SIG-M5 treated with dmso at 0.1 percent for 504 hours (cell line): ENCODE measurements around the gene CPB2.
A peak's percentile ranks its signal among the peaks of the same experiment; 100 is the strongest.

ENCODE experiments used
- DNase-seq: peaks from one replicate; lab custom pipeline; 2025; ENCODE audit not compliant: unreplicated experiment; lab: John Stamatoyannopoulos, UW

The CPB2 gene, protein sequence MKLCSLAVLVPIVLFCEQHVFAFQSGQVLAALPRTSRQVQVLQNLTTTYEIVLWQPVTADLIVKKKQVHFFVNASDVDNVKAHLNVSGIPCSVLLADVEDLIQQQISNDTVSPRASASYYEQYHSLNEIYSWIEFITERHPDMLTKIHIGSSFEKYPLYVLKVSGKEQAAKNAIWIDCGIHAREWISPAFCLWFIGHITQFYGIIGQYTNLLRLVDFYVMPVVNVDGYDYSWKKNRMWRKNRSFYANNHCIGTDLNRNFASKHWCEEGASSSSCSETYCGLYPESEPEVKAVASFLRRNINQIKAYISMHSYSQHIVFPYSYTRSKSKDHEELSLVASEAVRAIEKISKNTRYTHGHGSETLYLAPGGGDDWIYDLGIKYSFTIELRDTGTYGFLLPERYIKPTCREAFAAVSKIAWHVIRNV

DNA sequence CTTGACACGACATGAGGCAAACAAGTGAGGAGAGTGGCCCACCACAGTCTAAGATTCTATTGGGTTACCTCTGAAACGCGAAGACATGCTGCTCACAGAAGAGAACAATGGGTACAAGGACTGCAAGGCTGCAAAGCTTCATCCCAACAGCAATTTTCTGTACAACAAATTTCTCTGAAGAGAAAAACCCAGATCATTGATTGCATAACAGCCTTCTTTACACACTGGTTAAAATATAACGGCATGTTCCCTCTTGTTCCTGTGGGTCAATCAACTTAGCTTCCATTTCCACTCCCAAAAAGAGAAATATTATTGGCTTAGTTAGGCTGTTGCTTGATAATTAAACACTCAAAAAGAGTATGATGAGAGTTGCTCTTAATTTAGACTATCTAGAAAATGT, at the start of gene CPB2:
CPB2 (minus strand) TSS at position 166 of the 400 bp plus-strand sequence; CDS start at position 142, 24 bp downstream.
- no peak for DNase-seq

- no peak for DNase-seq
These were observed 49.4 kb upstream of the CPB2 start for GRCh38 chr13:46154136-46154801.

GRCh38 chr13:46152627-46153328, 47.9 kb upstream of the CPB2 start:
- DNase-seq = no peak

DNA sequence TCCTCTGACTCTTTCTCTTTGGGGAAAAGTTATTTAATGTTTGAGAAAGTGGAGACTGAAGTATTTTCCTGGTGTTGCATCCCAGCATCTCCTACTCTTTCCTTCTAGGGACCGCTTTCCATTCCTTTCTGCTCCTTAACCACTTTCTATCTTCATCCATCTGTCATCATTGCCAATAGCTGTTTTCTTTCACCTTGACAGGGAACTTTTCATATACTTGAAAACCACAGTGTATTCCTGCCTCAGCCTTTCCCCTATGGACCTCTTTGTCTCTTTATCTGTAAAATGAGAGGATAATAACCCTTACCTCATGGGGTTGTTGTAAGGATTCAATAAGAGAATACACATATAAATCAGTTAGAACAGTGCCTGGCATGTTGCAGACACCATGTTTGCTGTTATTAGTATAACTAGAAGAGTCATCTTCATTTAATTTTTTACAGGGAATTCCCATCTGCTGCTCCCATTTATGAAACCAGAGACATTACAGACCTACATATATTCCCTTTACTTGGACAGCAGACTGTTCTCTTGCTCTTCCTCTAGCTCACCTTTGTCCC, 45.4 kb upstream of the CPB2 start:
- DNase-seq = no peak

DNA sequence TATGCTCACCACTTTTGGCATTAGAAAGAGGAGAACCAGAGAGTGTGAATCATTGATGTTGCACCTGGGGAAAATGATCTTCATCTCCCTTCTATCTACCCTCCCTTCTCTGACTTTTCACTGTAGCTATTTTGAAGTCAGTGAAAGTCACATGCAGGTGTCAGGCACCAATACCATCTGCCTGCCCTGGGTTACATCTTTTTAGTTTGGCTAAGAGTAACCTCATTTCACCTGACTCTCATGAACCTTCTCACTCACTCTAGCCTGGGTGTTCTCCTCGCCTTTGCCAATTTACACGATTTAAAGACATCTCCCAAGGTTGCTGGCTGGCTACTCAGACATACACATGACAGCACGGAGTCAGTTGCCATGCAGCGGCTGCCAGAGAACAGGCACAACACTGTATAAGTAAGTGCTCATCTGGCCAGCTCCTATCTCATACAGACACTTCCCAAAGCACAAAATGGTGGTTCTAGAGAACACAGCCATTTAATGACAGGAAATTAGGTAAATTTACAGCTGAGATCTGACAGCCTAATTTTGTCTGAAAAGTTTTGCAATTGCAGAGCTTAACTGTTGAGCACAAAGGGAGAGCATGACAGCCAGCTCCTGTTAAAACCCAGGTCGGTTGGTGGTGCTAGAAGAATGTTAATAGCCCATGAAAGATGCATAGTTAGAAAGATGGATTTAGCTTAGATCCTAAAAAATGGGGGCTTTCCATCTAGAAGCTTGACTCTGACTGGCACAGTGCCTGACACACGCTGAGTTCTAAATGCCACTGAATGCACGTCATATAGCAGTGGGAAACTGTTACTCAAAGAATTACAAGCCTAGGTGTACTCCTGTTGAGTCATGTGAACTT, 44.7 kb upstream of the CPB2 start:
- no peak for DNase-seq

- DNase-seq = no peak
These were observed 42.1 kb upstream of the CPB2 start for GRCh38 chr13:46146898-46147297.

DNA sequence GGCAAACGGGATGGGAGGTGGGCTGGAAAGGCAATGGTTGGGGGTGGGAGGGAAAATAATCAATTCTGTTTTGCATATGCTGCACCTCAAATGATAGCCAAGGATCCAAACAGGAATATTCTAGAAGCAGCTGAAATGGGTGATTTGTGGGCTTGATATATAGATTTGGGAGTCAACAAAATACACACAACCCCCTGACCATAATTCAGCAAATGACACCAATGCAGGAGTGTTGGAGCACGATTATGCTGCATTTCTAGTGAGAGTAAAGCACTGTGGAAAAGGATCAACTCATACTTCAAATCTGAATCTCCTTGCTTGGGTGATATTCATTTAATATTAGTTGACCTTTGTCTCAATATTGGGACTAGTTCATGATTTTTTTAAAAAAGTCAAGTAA, 41.1 kb upstream of the CPB2 start:
- no peak for DNase-seq

GRCh38 chr13:46145135-46145534, 40.3 kb upstream of the CPB2 start:
- no peak for DNase-seq

- no peak for DNase-seq
These were observed 38.4 kb upstream of the CPB2 start for GRCh38 chr13:46143184-46143701.

- no peak for DNase-seq
These were observed 37.9 kb upstream of the CPB2 start for GRCh38 chr13:46142776-46143175.

DNA sequence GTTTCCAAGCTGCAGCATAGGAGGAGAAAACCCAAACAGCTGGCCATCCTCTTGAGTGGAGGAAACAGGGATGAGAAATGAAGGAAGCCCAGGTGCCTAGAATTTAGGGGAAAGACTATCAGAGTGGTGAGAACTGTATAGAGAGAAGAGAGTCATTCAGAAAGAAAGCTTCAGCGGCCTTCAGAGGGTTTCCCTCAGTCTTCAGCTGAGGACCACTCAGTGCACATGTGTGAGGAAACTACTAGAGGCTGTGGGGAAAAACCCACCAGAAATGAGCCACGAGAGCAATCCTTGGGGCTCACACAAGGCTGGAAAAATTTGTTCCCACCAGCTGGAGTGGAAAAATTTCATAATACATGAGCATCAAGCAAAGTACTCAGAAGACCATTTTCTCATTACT, 35.2 kb upstream of the CPB2 start:
- DNase-seq = no peak

DNA sequence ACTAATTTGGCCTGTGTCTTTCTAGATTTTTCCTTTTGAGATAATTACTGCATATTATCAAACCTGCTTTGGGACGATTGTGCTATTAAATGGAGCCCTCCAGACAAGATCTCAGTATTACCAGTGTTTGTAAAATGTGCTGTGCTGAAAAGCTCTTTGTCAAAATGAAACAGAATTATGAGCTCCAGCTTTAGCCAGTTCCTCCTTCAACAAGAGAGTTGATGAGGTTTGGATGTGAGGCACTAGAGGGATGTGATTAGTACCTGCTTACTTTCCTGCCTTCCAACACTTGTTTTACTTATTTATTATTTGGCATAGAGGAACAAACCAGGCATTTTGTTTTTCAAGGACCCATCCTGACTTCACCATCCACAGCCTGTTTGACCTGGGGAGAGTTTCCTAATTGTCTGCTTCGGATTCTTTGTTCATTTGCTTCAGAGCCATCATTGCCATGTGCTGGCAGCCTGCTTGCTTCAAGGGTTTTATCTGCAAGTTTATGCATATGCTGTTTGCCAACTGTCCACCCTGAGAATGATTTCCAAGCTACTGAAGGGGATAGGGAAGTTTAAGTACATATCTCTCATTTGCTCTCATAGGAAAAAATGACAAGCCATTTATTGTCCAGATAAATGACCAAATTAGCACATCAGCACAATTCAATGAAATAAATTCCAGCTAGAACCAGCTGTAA, 32.9 kb upstream of the CPB2 start:
- DNase-seq = no peak

DNA sequence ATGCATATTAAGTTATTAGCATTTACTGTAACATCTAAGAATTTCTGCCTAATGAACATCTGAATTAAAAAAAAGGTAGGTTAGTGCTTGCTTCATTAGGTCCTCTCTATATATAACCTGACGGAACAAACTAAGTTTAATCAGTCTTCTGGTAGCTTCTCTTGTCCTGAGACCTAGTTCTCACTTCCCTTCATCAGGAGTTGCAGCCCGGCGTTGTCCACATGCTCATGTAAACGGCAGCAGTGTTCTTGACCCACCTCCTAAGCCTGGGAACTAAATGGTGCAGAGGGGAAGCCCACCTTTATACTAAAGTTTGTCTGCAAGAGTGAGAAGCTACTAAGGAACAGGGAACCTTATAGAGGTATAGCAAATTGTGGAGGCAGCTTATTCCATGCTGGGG, 31.9 kb upstream of the CPB2 start:
- DNase-seq = no peak

DNA sequence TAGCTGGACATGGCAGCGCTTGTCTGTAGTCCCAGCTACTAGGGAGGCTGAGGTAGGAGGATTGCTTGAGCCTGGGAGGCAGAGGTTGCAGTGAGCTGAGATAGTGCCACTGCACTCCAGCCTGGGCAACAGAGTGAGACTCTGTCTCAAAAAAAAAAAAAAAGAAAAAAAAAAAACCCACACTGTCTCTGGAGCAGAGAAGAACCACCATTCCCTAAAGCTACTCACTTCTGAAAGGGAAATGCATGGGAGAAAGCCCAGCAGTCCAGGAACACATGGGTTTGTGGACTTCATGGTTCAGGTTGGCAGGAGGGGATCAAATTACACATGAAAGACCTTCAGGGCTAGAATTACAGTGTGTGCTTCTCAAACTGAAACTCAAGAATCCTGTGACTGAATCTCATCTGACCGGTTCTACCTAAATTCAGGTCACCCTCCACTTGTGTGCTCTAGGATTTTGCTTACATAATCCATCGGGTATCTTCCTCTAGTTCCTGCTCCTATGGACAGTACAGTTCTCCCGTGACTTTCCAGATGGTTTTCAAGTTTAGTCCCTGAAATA, 30.2 kb upstream of the CPB2 start:
- DNase-seq = peak; percentile 83

- DNase-seq = no peak
These were observed 29.7 kb upstream of the CPB2 start for GRCh38 chr13:46134494-46134893.

GRCh38 chr13:46132109-46132508, 27.3 kb upstream of the CPB2 start:
- no peak for DNase-seq

GRCh38 chr13:46131705-46132104, 26.9 kb upstream of the CPB2 start:
- no peak for DNase-seq

- no peak for DNase-seq
These were observed 25.3 kb upstream of the CPB2 start for GRCh38 chr13:46129955-46130618.

DNA sequence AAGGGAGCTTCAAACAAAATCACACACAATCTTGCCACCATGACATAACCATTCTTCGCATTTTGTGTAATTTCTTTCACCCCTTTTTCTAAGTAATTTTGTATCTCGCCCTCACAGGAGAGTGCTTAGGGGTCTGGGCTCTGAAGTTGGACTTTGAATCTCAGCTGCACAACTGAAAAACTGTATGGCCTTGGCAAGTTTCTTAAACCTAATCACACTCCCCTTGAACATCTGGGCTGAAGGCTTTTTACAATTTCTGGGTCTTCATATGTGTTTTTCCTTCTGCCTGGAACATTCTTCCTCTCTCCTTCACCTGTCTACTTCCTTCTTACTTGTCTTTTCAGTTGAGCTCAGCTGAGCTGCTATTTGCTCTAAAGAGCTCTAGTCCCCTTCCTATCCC, 24.3 kb upstream of the CPB2 start:
- no peak for DNase-seq
